Aorta (tissue), 5 donors: Measurements from ENCODE around the gene SRC. TPM values are rescaled to one million over a fixed set of nuclear protein-coding genes. Genes with fewer than 3 reads are reported as not detected.
"Not testable (repeated sequence)": the region's sequence is repeated elsewhere in the genome, so short reads cannot be mapped to it uniquely, and the experiment has no call there.

Source experiments
- ATAC-seq: fragments of 200-7000 bp; cut with Tn5 transposase; one replicate; pipeline ENCODE4 v1.9.1; 2022; ENCODE audit warnings: moderate library complexity; ENCODE audit not compliant: low FRiP score
- DNase-seq, 2 donors: peaks; one replicate each; pipeline ENCODE4 v3.0.0-alpha.2; 2020
- H3K27ac ChIP-seq, 2 donors: one replicate each; pipeline ENCODE4 v1.5.1; 2013; ENCODE audit warnings: low read length in 2 of 2, mild to moderate bottlenecking in 2 of 2, moderate library complexity in 2 of 2, control low read depth in 1 of 2, inconsistent platforms in 1 of 2, low read depth in 1 of 2
- H3K27me3 ChIP-seq, 2 donors: one replicate each; pipeline ENCODE4 v1.6.1; 2013; ENCODE audit warnings: control low read depth in 1 of 2, low read length in 1 of 2, mild to moderate bottlenecking in 1 of 2, moderate library complexity in 1 of 2; ENCODE audit not compliant: insufficient read depth in 2 of 2, control insufficient read depth in 1 of 2
- H3K36me3 ChIP-seq, 2 donors: one replicate each; pipeline ENCODE4 v1.6.1; 2013; ENCODE audit warnings: control low read depth in 1 of 2, low read length in 1 of 2, mild to moderate bottlenecking in 1 of 2; ENCODE audit not compliant: insufficient read depth in 2 of 2, control insufficient read depth in 1 of 2
- H3K4me1 ChIP-seq, 2 donors: one replicate each; pipeline ENCODE4 v1.6.1; 2013; ENCODE audit warnings: low read length in 2 of 2, control low read depth in 1 of 2, mild to moderate bottlenecking in 1 of 2, moderate library complexity in 1 of 2; ENCODE audit not compliant: insufficient read depth in 2 of 2, control insufficient read depth in 1 of 2
- H3K4me3 ChIP-seq, 2 donors: one replicate each; pipeline ENCODE4 v1.5.1; 2013; ENCODE audit warnings: low read length in 2 of 2, control low read depth in 1 of 2, mild to moderate bottlenecking in 1 of 2
- H3K9me3 ChIP-seq: one replicate; pipeline ENCODE4 v1.6.1; 2013; ENCODE audit warnings: mild to moderate bottlenecking, low read length; ENCODE audit not compliant: control insufficient read depth
- WGBS, 2 donors: extraction: QIAGEN DNeasy Blood & Tissue Kit; methylation state at CpG; one replicate each; pipeline ENCODE4 v1.1.7; 2013; 5-methylcytosine and 5-hydroxymethylcytosine counted together
- intact Hi-C, 2 donors: fragments of 100-400 bp; cut with DNase I; formaldehyde crosslinking; loops; one replicate each; pipeline versions ENCODE4 v1.14.2 to v1.15.0; 2022
- polyA plus RNA-seq, 2 donors: library from polyadenylated mRNA; stranded (reverse); fragments of 200-250 nt; gene quantifications; one replicate each; pipeline ENCODE4 v1.2.3, GENCODE V29; 2013
- total RNA-seq, 2 donors: library from RNA; stranded (reverse); fragmentation: NEBNext Ultra II Directional; extraction: Animal tissue kit (Norgen Biotek cat#: 25700); gene quantifications; one replicate each; pipeline ENCODE4 v1.2.1, GENCODE V29; 2021
- donor health status: healthy with polysubstance abuse.
- donor health status: Bipolar disorder and iron deficiency.
- donor health status: DM: no; HTN: no; CAD: no.
- donor health status: DM: no; HTN: no; CAD: no.
- donor health status: DM: yes; HTN: yes; CAD: no.

SRC gene
- total and polyA plus RNA-seq, 4 donors, result 16.7 to 72.4 (median 41.2) TPM

DNA sequence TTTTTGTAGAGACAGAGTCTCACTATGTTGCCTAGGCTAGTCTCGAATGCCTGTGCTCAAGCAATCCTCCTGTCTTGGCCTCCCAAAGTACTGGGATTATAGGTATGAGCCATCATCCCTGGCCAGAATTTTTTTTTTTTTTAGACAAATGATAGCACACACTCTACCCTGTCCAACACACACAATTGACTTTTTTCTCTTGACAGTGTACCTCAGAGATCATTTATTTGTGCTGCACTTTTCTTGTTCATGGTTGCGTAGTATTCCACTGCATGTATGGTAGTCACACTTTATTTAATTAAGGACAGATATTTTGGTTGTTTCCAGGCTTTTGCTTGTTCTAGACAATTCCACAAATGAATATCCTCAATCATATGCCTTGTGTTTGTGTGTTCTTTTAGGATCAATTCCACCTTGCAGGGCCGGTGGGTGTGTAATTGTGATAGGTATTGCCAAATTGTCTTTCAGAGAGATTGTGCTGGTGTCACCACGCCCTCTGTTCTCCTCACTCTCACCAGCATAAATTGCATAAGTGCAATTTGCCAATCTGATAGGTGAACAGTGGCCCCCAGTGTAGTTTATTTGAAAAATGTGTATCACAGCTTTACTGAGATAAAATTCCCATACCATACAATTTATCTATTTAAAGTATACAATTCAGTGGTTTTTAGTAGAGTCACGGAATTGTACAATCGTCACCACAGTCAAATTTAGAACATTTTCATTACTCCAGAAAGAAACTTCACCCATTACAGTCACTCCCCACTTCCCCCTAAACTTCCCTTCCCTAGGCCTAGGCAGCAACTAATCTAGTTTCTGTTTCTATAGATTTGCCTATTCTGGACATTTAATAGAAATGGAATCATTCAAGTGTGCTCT, 20.1 kb downstream of the SRC start:
- no peak for ATAC-seq
- WGBS, 2 donors, result 87% methylated on average over 6 of the region's 6 CpGs
- DNase-seq, result no peak
- H3K4me3 ChIP-seq, result no peak overlapping the region
- H3K27me3 ChIP-seq, result no peaks in the 10 kb centered on the region
- no peaks in the 10 kb centered on the region for H3K36me3 ChIP-seq
- H3K4me1 ChIP-seq, result no peaks in the 10 kb centered on the region
- no peaks in the 10 kb centered on the region for H3K9me3 ChIP-seq
- no peak overlapping the region for H3K27ac ChIP-seq
- intact Hi-C loops, result no loop called here

DNA sequence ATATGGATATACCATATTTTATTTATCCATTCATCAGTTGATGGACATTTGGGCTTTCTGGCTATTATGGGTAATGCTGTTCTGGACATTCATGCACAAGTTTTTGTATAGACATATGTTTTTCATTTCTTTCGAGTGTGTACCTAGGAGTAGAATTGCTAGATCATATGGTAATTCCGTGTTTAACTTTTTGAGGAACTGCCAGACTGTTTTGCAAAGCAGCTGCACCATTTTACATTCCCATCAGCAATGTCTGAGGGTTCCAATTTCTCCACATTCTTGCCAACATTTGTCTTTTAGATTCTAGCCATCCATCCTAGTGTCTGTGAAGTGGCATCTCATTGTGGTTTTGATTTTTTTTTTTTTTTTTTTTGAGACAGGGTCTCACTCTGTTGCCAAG, 20.8 kb downstream of the SRC start:
- 30 to 59% methylated on average over 2 of the region's 2 CpGs for WGBS, 2 donors
- no peaks in the 10 kb centered on the region for H3K9me3 ChIP-seq
- H3K36me3 ChIP-seq, result no peaks in the 10 kb centered on the region
- H3K4me1 ChIP-seq, result no peaks in the 10 kb centered on the region
- H3K27me3 ChIP-seq, result no peaks in the 10 kb centered on the region
- ATAC-seq (no peak), DNase-seq (no peak)
- H3K4me3 ChIP-seq, result no peak overlapping the region
- intact Hi-C loops, result no loop called here
- H3K27ac ChIP-seq, result no peak overlapping the region

DNA sequence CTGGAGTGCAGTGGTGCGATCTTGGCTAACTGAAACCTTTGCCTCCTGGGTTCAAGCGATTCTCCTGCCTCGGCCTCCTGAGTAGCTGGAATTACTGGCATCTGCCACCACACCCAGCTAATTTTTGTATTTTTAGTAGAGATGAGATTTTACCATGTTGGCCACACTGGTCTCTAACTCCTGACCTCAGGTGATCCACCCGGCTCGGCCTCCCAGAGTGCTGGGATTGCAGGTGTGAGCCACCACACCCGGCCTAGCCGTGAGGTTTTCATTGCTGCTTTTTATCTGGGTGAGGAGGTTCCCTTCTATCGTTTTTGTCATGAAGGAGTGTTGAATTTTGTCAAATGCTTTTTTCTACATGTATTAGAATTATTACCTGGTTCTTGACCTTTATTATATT, 23.9 kb downstream of the SRC start:
- ATAC-seq, result no peak
- intact Hi-C loops, result no loop called here
- Histone ChIP-seq H3K27ac (no peak overlapping the region), H3K36me3 (no peaks in the 10 kb centered on the region), H3K27me3 (no peaks in the 10 kb centered on the region), H3K9me3 (no peaks in the 10 kb centered on the region), H3K4me3 (no peak overlapping the region), H3K4me1 (no peaks in the 10 kb centered on the region)
- DNase-seq, result peak in 1 of 2 donors; percentile 25
- WGBS, 2 donors, result 90 to 95% methylated on average over 8 of the region's 8 CpGs

DNA sequence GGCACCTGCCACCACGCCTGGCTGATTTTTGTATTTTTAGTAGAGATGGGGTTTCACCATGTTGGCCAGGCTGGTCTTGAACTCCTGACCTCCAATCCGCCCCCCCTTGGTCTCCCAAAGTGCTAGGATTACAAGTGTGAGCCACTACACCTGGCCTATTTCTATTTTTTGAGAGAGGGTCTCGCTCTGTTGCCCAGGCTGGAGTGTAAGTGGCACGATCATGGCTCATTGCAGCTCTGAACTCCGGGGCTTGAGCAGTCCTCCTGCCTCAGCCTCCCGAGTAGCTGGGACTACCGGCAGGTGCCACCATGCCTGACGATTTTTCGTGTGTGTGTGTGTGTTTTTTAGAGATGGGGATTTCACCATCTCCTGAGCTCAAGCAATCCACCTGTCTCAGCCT, 25.9 kb downstream of the SRC start:
- 92 to 97% methylated on average over 9 of the region's 9 CpGs for WGBS, 2 donors
- DNase-seq, ATAC-seq, H3K4me3 ChIP-seq, H3K36me3 ChIP-seq, intact Hi-C loops, H3K27me3 ChIP-seq, H3K9me3 ChIP-seq, H3K27ac ChIP-seq, H3K4me1 ChIP-seq: not testable (repeated sequence)

DNA sequence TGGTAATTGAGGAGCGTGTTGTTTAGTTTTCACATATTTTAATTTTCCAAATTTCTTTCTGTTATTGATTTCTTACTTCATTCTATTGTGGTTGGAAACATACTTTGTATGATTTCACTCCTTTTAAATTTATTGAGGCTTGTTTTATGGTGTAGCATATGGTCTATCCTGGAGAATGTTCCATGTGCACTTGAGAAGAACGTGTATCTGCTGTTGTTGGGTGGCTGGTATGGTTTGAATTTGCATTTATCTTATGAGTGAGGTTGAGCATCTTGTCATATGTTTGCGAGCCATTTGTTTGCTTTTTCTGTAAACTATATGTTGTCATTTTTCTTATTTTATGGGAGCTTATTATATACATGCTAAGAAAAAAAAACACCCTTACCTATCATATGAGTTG, 26.5 kb downstream of the SRC start:
- no peak overlapping the region for H3K4me3 ChIP-seq
- no peaks in the 10 kb centered on the region for H3K27me3 ChIP-seq
- DNase-seq, result no peak
- H3K4me1 ChIP-seq, result no peaks in the 10 kb centered on the region
- no peaks in the 10 kb centered on the region for H3K9me3 ChIP-seq
- H3K36me3 ChIP-seq, result peaks cover 0 to 4% of the 10 kb centered on the region in 2 donors
- intact Hi-C loops, result no loop called here
- no peak overlapping the region for H3K27ac ChIP-seq
- no peak for ATAC-seq
- WGBS, 2 donors, result 55 to 87% methylated on average over 3 of the region's 3 CpGs

DNA sequence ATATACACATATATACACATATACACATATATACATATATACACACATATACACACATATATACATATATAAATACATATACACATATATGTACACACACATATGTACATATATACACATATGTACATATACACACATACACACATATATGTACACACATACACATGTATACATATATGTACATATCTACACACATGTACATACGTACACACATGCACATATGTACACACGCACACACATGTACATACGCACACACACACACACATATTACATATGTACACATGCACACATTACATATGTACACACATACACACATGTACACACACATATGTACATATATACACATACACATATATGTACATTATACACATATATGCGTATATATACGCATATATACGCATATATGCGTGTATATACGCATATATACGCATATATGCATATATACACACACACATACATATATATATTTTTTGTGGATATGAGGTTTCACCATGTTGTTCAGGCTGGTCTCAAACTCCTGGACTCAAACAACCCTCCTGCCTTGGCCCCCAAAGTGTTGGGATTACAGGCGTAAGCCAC, 27.2 kb downstream of the SRC start:
- Histone ChIP-seq H3K27ac (no peak overlapping the region), H3K4me3 (no peak overlapping the region), H3K4me1 (no peaks in the 10 kb centered on the region), H3K36me3 (peaks cover 0 to 4% of the 10 kb centered on the region in 2 donors), H3K9me3 (no peaks in the 10 kb centered on the region), H3K27me3 (no peaks in the 10 kb centered on the region)
- WGBS, 2 donors, result 83 to 85% methylated on average over 10 of the region's 10 CpGs
- DNase-seq, result no peak
- intact Hi-C loops, result no loop called here
- no peak for ATAC-seq

DNA sequence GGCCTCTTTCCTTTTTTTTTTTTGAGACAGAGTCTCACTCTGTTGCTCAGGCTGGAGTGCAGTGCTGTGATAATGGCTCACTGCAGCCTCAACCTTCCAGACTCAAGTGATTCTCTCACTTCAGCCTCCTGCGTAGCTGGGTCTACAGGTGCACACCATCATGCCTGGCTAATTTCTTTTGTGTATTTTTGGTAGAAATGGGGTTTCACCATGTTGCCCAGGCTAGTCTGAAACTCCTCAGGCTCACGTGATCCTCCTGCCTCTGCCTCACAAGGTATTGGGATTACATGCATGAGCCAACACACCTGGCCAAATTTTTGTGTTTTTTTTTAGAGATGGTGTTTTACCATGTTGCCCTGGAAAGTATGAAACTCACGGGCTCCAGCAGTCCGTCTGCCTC, 29.3 kb downstream of the SRC start:
- no peak overlapping the region for H3K4me3 ChIP-seq
- H3K36me3 ChIP-seq, result peaks cover 0 to 4% of the 10 kb centered on the region in 2 donors
- no peak for ATAC-seq
- H3K27ac ChIP-seq, result no peak overlapping the region
- WGBS, 2 donors, result 96 to 99% methylated on average over 4 of the region's 4 CpGs
- DNase-seq, result no peak
- H3K27me3 ChIP-seq, result no peaks in the 10 kb centered on the region
- no peaks in the 10 kb centered on the region for H3K9me3 ChIP-seq
- intact Hi-C loops, result no loop called here
- H3K4me1 ChIP-seq, result no peaks in the 10 kb centered on the region

DNA sequence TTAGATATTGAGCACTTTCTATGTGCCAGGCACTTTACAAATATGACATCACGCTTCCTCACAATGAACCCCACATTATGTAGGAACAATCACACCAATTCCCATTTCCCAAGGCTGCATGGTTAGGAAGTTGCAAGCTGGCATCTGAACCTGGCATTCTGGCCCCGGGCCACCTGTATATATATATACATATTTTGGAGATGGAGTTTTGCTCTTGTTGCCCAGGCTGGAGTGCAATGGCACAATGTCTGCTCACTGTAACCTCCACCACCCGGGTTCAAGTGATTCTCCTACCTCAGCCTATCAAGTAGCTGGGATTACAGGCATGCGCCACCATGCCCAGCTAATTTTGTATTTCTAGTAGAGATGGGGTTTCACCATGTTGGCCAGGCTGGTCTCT, 30.4 kb downstream of the SRC start:
- H3K4me3 ChIP-seq, result no peak overlapping the region
- H3K36me3 ChIP-seq, result peaks cover 0 to 4% of the 10 kb centered on the region in 2 donors
- no peak overlapping the region for H3K27ac ChIP-seq
- WGBS, 2 donors, result 91 to 92% methylated on average over 4 of the region's 4 CpGs
- intact Hi-C loops, result no loop called here
- H3K9me3 ChIP-seq, result no peaks in the 10 kb centered on the region
- DNase-seq (no peak), ATAC-seq (no peak)
- no peaks in the 10 kb centered on the region for H3K4me1 ChIP-seq
- no peaks in the 10 kb centered on the region for H3K27me3 ChIP-seq

DNA sequence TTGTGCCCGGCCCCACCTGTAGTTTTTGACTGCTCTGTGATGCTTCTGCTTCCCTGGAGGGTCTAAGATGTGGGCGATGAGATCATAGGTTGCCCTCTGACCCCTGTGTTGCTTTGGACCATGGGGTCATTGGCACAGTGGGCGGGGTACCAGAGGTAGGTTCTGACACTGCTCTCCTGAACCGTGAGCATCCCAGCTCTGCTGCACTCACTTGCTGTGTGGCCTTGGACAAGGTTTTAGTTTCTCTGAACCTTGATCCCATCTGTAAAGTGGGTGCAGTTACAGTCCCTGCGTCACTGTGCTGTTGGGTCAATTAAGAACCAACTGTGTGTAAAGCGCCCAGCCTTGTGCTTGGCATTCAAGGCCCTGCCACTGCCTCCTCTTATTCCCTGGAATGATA, 30.9 kb downstream of the SRC start:
- no peak overlapping the region for H3K4me3 ChIP-seq
- no peaks in the 10 kb centered on the region for H3K4me1 ChIP-seq
- intact Hi-C loops, result no loop called here
- ATAC-seq, result no peak
- DNase-seq, result no peak
- peaks cover 0 to 4% of the 10 kb centered on the region in 2 donors for H3K36me3 ChIP-seq
- WGBS, 2 donors, result 85 to 87% methylated on average over 6 of the region's 6 CpGs
- no peak overlapping the region for H3K27ac ChIP-seq
- no peaks in the 10 kb centered on the region for H3K27me3 ChIP-seq
- H3K9me3 ChIP-seq, result no peaks in the 10 kb centered on the region
